ENCODE measurements around the gene FUCA1.
A peak's percentile ranks its signal among the peaks of the same experiment; 100 is the strongest.

Gene FUCA1

GRCh38 chr1:23867895-23868556 is at the start of gene FUCA1:
FUCA1 (minus strand) TSS chr1:23868290; CDS start chr1:23868286, 4 bp downstream.
- peak within 1 kb of the TSS; percentile 67 for H3K4me3 ChIP-seq (ENCODE audit: low read depth, low read length)
- no peak for DNase-seq (ENCODE audit: low read depth, low spot score)
- CTCF ChIA-PET, result interaction anchor here (0.7 to 5.5 kb wide), 9 partner anchors 8 to 97 kb away, joined by 3 to 27 read pairs (median 3); no protein-coding TSS in a partner anchor
- POLR2A ChIA-PET, result no interaction called here
- peak; percentile 87 for TF ChIP-seq CTCF (IDR thresholded peaks at IDR 0.05; ENCODE audit: insufficient read depth, low read length, missing control alignments)

- POLR2A ChIA-PET, result interaction anchor here (0.9 to 1.0 kb wide), 2 partner anchors 91 to 92 kb away, joined by 3 read pairs; partner anchors contain the start of gene HMGCL
- CTCF ChIA-PET, result interaction anchor here (0.7 to 3.3 kb wide), 24 partner anchors 7 to 153 kb away, joined by 3 to 53 read pairs (median 4); partner anchors contain the start of genes GALE and PITHD1
- no peak overlapping the region for H3K4me3 ChIP-seq (ENCODE audit: low read depth, low read length)
- no peak for DNase-seq (ENCODE audit: low read depth, low spot score)
- TF ChIP-seq CTCF (IDR thresholded peaks at IDR 0.05; ENCODE audit: insufficient read depth, low read length, missing control alignments), result peak; percentile 66
These were observed 48.4 kb upstream of the FUCA1 start for GRCh38 chr1:23916209-23917131.

- no peak for TF ChIP-seq CTCF (IDR thresholded peaks at IDR 0.05; ENCODE audit: insufficient read depth, low read length, missing control alignments)
- no peak overlapping the region for H3K4me3 ChIP-seq (ENCODE audit: low read depth, low read length)
- no peak for DNase-seq (ENCODE audit: low read depth, low spot score)
- CTCF ChIA-PET, result interaction anchor here (1.2 to 3.3 kb wide), 8 partner anchors 9 to 152 kb away, joined by 3 to 53 read pairs (median 8); partner anchors contain the start of gene PITHD1
- POLR2A ChIA-PET, result no interaction called here
These were observed 47.4 kb upstream of the FUCA1 start for GRCh38 chr1:23915466-23915865.

GRCh38 chr1:23914921-23915320 is 46.8 kb upstream of the FUCA1 start:
- no peak overlapping the region for H3K4me3 ChIP-seq (ENCODE audit: low read depth, low read length)
- ChIA-PET CTCF (interaction anchor here (2.2 to 3.3 kb wide), 5 partner anchors 8 to 144 kb away, joined by 8 to 53 read pairs (median 30); partner anchors contain the start of gene PITHD1), POLR2A (no interaction called here)
- no peak for TF ChIP-seq CTCF (IDR thresholded peaks at IDR 0.05; ENCODE audit: insufficient read depth, low read length, missing control alignments)
- no peak for DNase-seq (ENCODE audit: low read depth, low spot score)

GRCh38 chr1:23913212-23913880 is 45.3 kb upstream of the FUCA1 start, which contains the start of gene CNR2:
CNR2 (minus strand) TSS chr1:23913362; CDS start chr1:23875617, 37,745 bp downstream.
- no peak within 1 kb of the TSS for H3K4me3 ChIP-seq (ENCODE audit: low read depth, low read length)
- ChIA-PET POLR2A (no interaction called here), CTCF (interaction anchor here (2.2 kb wide), 1 partner anchor 142 kb away, joined by 10 read pairs; no protein-coding TSS in a partner anchor)
- no peak for DNase-seq (ENCODE audit: low read depth, low spot score)
- no peak for TF ChIP-seq CTCF (IDR thresholded peaks at IDR 0.05; ENCODE audit: insufficient read depth, low read length, missing control alignments)

Measured in AG04449 (cell line).